DOHH2 (cell line): ENCODE data around the gene BCOR.

ENCODE experiments used
- H3F3A ChIP-seq: fragments of 200-600 bp; sonication (generic), shearing (Covaris generic); 2 replicates; pipeline ENCODE4 v1.6.0; 2016; ENCODE audit warnings: antibody characterized with exemption, mild to moderate bottlenecking; ENCODE audit not compliant: control insufficient read depth, insufficient read depth
- H3K27ac ChIP-seq: fragments of 200-600 bp; sonication (generic); 2 replicates; pipeline ENCODE4 v1.5.1; 2014; ENCODE audit warnings: low read depth, mild to moderate bottlenecking, low read length, moderate library complexity
- H3K27me3 ChIP-seq: fragments of 200-600 bp; sonication (generic); 2 replicates; pipeline ENCODE4 v1.6.1; 2014; ENCODE audit warnings: mild to moderate bottlenecking, low read length, mixed read lengths; ENCODE audit not compliant: control insufficient read depth
- H3K36me3 ChIP-seq: fragments of 200-600 bp; sonication (generic); 2 replicates; pipeline ENCODE4 v1.6.1; 2014; ENCODE audit warnings: mild to moderate bottlenecking, low read length, moderate library complexity, mixed read lengths; ENCODE audit not compliant: control insufficient read depth
- H3K4me1 ChIP-seq: fragments of 200-600 bp; sonication (generic); 2 replicates; pipeline ENCODE4 v1.6.1; 2014; ENCODE audit warnings: mild to moderate bottlenecking, low read length, mixed read lengths; ENCODE audit not compliant: control insufficient read depth
- H3K4me2 ChIP-seq: fragments of 200-600 bp; sonication (generic); 2 replicates; pipeline ENCODE4 v1.6.0; 2014; ENCODE audit warnings: mild to moderate bottlenecking, low read length, moderate library complexity
- H3K4me3 ChIP-seq: fragments of 200-600 bp; sonication (generic); 2 replicates; pipeline ENCODE4 v1.5.1; 2014; ENCODE audit warnings: mild to moderate bottlenecking, low read length, mixed read lengths
- H3K79me2 ChIP-seq: fragments of 200-600 bp; sonication (generic); 2 replicates; pipeline ENCODE4 v1.6.1; 2014; ENCODE audit warnings: mild to moderate bottlenecking, low read length, mixed read lengths; ENCODE audit not compliant: control insufficient read depth
- H3K9me2 ChIP-seq: fragments of 200-600 bp; sonication (generic); replicated peaks from 2 replicates; pipeline ENCODE4 v1.6.1; 2014; ENCODE audit warnings: mild to moderate bottlenecking, low read length, mixed read lengths; ENCODE audit not compliant: control insufficient read depth
- H3K9me3 ChIP-seq: fragments of 200-600 bp; sonication (generic); 2 replicates; pipeline ENCODE4 v1.6.1; 2014; ENCODE audit warnings: antibody characterized with exemption, low read length, mixed read lengths; ENCODE audit not compliant: control insufficient read depth, insufficient read depth
- H4K20me1 ChIP-seq: fragments of 200-600 bp; sonication (generic); 2 replicates; pipeline ENCODE4 v1.6.0; 2014; ENCODE audit warnings: low read depth, mild to moderate bottlenecking, antibody characterized with exemption, low read length, moderate library complexity; ENCODE audit not compliant: control insufficient read depth, insufficient read depth
- CTCF ChIP-seq: fragments of 200-600 bp; sonication (generic); IDR thresholded peaks from one replicate; pipeline ENCODE4 v1.5.1; 2014; ENCODE audit warnings: antibody characterized with exemption, mild to moderate bottlenecking, low read depth, low read length; ENCODE audit not compliant: poor library complexity, severe bottlenecking
- EZH2phosphoT487 ChIP-seq: fragments of 200-600 bp; sonication (generic); IDR thresholded peaks from 2 replicates; pipeline ENCODE4 v1.6.1; 2017; ENCODE audit warnings: borderline replicate concordance, mild to moderate bottlenecking, antibody characterized with exemption, low read length, moderate library complexity, mixed read lengths

BCOR gene

GRCh38 chrX:40094041-40094899, 3.5 kb downstream of the BCOR start:
- H3F3A ChIP-seq = peaks cover under 1% of the 10 kb centered on the region
- no peaks in the 10 kb centered on the region for H3K36me3 ChIP-seq
- TF ChIP-seq EZH2phosphoT487 = no peak
- no peak for TF ChIP-seq CTCF
- H3K4me1 ChIP-seq = peaks cover 62% of the 10 kb centered on the region
- H3K4me3 ChIP-seq = peak overlapping the region; percentile 80
- H3K9me3 ChIP-seq = no peaks in the 10 kb centered on the region
- no peak overlapping the region for H3K27ac ChIP-seq
- H4K20me1 ChIP-seq = peaks cover 21% of the 10 kb centered on the region
- H3K27me3 ChIP-seq = no peaks in the 10 kb centered on the region
- H3K4me2 ChIP-seq = peak overlapping the region; percentile 69
- peaks cover 75% of the 10 kb centered on the region for H3K79me2 ChIP-seq
- H3K9me2 ChIP-seq = no peaks in the 10 kb centered on the region

GRCh38 chrX:40093586-40093985, 4.2 kb downstream of the BCOR start:
- Histone ChIP-seq H3K27me3 (no peaks in the 10 kb centered on the region), H3K9me3 (no peaks in the 10 kb centered on the region), H3K36me3 (no peaks in the 10 kb centered on the region), H4K20me1 (peaks cover 21% of the 10 kb centered on the region), H3K9me2 (no peaks in the 10 kb centered on the region), H3K4me2 (peak overlapping the region; percentile 69), H3K4me1 (peaks cover 68% of the 10 kb centered on the region), H3K27ac (no peak overlapping the region), H3F3A (no peaks in the 10 kb centered on the region; the same call in 1 of the 2 replicates), H3K4me3 (peak overlapping the region; percentile 80), H3K79me2 (peaks cover 82% of the 10 kb centered on the region)
- TF ChIP-seq CTCF = no peak
- TF ChIP-seq EZH2phosphoT487 = no peak

GRCh38 chrX:40092808-40093435, 4.8 kb downstream of the BCOR start:
- no peaks in the 10 kb centered on the region for H3K9me3 ChIP-seq
- H3K36me3 ChIP-seq = no peaks in the 10 kb centered on the region
- no peaks in the 10 kb centered on the region for H3K27me3 ChIP-seq
- H3F3A ChIP-seq = no peaks in the 10 kb centered on the region; the same call in 1 of the 2 replicates
- H3K4me2 ChIP-seq = peak overlapping the region; percentile 69
- peaks cover 88% of the 10 kb centered on the region for H3K79me2 ChIP-seq
- peaks cover 68% of the 10 kb centered on the region for H3K4me1 ChIP-seq
- no peak overlapping the region for H3K4me3 ChIP-seq
- no peak overlapping the region for H3K27ac ChIP-seq
- peaks cover 21% of the 10 kb centered on the region for H4K20me1 ChIP-seq
- H3K9me2 ChIP-seq = no peaks in the 10 kb centered on the region
- TF ChIP-seq CTCF = no peak
- no peak for TF ChIP-seq EZH2phosphoT487
